Chondrocyte (in vitro differentiated cells): ENCODE measurements around the gene FAM107A. TPM values are rescaled to one million over a fixed set of nuclear protein-coding genes. Genes with fewer than 3 reads are reported as not detected.

Experiments
- DNase-seq: peaks from one replicate; pipeline ENCODE4 v3.0.0; 2021; ENCODE audit warnings: mixed read lengths, low spot score
- H3K27ac Mint-ChIP-seq: one replicate; pipeline ENCODE4 v1.8.0; 2021; ENCODE audit warnings: mild to moderate bottlenecking, moderate library complexity, mixed read lengths; ENCODE audit not compliant: unreplicated experiment
- H3K27me3 Mint-ChIP-seq: 2 replicates; pipeline ENCODE4 v1.8.0; 2021; ENCODE audit warnings: low read depth, mixed read lengths
- H3K36me3 Mint-ChIP-seq: 2 replicates; pipeline ENCODE4 v1.8.0; 2021; ENCODE audit warnings: low read depth, mixed read lengths
- H3K4me1 Mint-ChIP-seq: 2 replicates; pipeline ENCODE4 v1.8.0; 2021; ENCODE audit warnings: low read depth, mild to moderate bottlenecking, mixed read lengths
- H3K4me3 Mint-ChIP-seq: one replicate; pipeline ENCODE4 v1.8.0; 2021; ENCODE audit warnings: mild to moderate bottlenecking, moderate library complexity, mixed read lengths; ENCODE audit not compliant: unreplicated experiment
- H3K9me3 Mint-ChIP-seq: 2 replicates; pipeline ENCODE4 v1.8.0; 2021; ENCODE audit warnings: low read depth, mixed read lengths
- CTCF ChIP-seq: fragments of 200-600 bp; sonication (generic); IDR thresholded peaks from 2 replicates; pipeline ENCODE4 v1.5.0; 2021; ENCODE audit warnings: antibody characterized with exemption, mild to moderate bottlenecking, moderate library complexity
- long read RNA-seq: library from polyadenylated mRNA; stranded (forward); transcript quantifications from one replicate; pipeline ENCODE4 v2.0.0, GENCODE V29; 2021
- total RNA-seq: library from RNA; stranded (reverse); gene quantifications from 3 replicates; pipeline ENCODE4 v1.2.1, GENCODE V29; 2021

Gene FAM107A, protein sequence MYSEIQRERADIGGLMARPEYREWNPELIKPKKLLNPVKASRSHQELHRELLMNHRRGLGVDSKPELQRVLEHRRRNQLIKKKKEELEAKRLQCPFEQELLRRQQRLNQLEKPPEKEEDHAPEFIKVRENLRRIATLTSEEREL
- total RNA-seq, result not detected in 3 replicates
- long read RNA-seq, result 0 reads

- peaks cover 7% of the 10 kb centered on the region for H3K4me1 Mint-ChIP-seq
- TF ChIP-seq CTCF, result peak; percentile 22
- H3K36me3 Mint-ChIP-seq, result no peaks in the 10 kb centered on the region
- H3K27me3 Mint-ChIP-seq, result peaks cover 7% of the 10 kb centered on the region
- no peak within 1 kb of the TSS for H3K27ac Mint-ChIP-seq
- DNase-seq, result peak; percentile 51
- no peak within 1 kb of the TSS for H3K4me3 Mint-ChIP-seq
- peaks cover under 1% of the 10 kb centered on the region for H3K9me3 Mint-ChIP-seq
Observed at GRCh38 chr3:58577269-58577821, at the start of gene FAM107A. Gene FAM107A, minus strand, starts transcription at chr3:58577391. Its CDS starts 7,531 bp downstream, at chr3:58569860.

GRCh38 chr3:58625196-58625824, 48.1 kb upstream of the FAM107A start:
- no peak for TF ChIP-seq CTCF
- H3K36me3 Mint-ChIP-seq, result no peaks in the 10 kb centered on the region
- H3K27me3 Mint-ChIP-seq, result no peaks in the 10 kb centered on the region
- no peak for DNase-seq
- no peaks in the 10 kb centered on the region for H3K9me3 Mint-ChIP-seq
- H3K4me1 Mint-ChIP-seq, result peaks cover 7% of the 10 kb centered on the region
- no peak overlapping the region for H3K4me3 Mint-ChIP-seq
- H3K27ac Mint-ChIP-seq, result no peak overlapping the region

- Mint-ChIP-seq H3K9me3 (no peaks in the 10 kb centered on the region), H3K4me3 (no peak overlapping the region), H3K36me3 (no peaks in the 10 kb centered on the region), H3K27ac (no peak overlapping the region), H3K27me3 (peaks cover 1% of the 10 kb centered on the region), H3K4me1 (peaks cover 7% of the 10 kb centered on the region)
- no peak for TF ChIP-seq CTCF
- no peak for DNase-seq
Observed at GRCh38 chr3:58624550-58624949, 47.4 kb upstream of the FAM107A start.

GRCh38 chr3:58623961-58624360, 46.8 kb upstream of the FAM107A start:
- Mint-ChIP-seq H3K27me3 (peaks cover 3% of the 10 kb centered on the region), H3K27ac (no peak overlapping the region), H3K9me3 (no peaks in the 10 kb centered on the region), H3K36me3 (no peaks in the 10 kb centered on the region), H3K4me3 (no peak overlapping the region), H3K4me1 (peaks cover 7% of the 10 kb centered on the region)
- TF ChIP-seq CTCF, result no peak
- peak; percentile 71 for DNase-seq

DNA sequence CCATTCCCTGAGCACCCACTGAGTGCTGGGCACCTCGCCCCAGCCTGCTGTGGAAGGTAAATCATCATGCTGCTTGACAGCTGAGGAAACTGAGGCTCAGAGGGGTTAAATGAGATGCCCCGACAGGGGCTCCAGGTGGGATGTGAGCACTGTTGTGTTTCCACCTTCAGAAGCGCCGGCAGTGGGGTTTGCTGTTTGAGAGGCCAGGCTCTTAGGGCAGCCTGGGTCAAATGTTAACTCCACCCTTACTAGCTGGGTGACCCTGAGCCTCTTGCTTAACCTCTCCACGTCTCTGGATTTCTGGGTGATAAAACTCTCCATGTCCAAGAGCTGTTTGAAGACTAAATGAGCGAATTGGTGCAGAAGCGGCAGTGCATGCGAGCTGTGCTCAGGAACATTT, 46.3 kb upstream of the FAM107A start:
- TF ChIP-seq CTCF, result no peak
- H3K4me3 Mint-ChIP-seq, result no peak overlapping the region
- H3K27ac Mint-ChIP-seq, result no peak overlapping the region
- H3K4me1 Mint-ChIP-seq, result peaks cover 7% of the 10 kb centered on the region
- H3K27me3 Mint-ChIP-seq, result peaks cover 3% of the 10 kb centered on the region
- no peaks in the 10 kb centered on the region for H3K36me3 Mint-ChIP-seq
- peak; percentile 51 for DNase-seq
- no peaks in the 10 kb centered on the region for H3K9me3 Mint-ChIP-seq
